Measurements from ENCODE around the gene KY. TPM values are rescaled to one million over a fixed set of nuclear protein-coding genes. Genes with fewer than 3 reads are reported as not detected.

KY gene
- total and polyA plus RNA-seq, 4 donors, result 0.05 to 0.08 TPM; not detected in 2

DNA sequence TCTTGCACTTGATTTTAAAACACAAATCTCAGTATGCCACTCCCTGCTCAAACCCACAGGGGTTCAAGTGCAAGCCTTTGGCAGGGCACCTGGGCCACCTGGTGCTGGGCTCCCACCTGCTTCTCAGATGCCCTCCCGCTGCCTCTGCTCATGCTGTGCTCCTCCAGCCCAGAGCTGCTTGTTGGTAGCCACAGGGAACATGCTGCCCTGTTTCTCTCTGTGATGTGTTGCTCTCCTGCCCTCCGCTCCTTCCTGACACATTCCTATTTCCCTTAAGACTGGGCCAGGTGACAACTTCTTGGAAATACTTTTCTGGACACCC is 27.1 kb upstream of the KY start (continued):
- TF ChIP-seq ZBTB33 (IDR thresholded peaks at IDR 0.05), result no peak
- no peak for TF ChIP-seq YY1 (IDR thresholded peaks at IDR 0.05)

DNA sequence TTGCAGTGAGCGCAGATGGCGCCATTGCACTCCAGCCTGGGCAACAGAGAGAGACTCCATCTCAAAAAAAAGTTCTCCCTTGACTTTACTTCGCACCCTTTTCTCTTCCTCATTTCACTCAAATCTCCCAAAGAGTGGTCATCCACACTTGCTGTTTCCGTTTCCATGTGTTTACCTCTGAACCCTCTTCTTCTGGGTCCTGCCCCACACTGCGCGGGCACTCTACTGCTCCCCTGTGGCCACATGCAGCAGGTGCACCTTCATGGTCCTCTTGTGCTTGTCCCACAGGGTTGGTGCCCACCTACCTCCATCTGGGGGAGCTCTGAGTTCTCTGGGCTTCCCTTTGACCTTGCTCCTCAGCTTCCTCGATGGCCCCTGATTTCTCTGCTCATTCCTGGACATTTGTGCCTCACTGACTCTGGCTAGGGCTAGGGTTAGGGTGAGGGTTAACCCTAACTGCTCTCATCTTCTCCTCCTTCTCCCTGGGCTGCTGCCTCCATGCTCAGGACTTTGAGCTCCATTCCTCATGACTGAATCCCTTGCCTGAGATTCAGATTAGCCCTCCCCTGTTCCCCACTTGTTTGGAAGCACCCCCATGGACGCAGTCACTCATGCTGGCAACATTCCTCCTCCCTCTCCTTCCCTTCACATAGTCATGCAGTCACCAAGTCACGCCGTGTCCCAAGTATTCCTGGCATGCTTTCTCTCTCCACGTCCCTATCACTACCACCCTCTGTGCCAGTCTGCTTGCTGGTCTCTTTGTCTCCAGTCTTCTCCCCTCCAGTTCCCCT is 26.6 kb upstream of the KY start:
- TF ChIP-seq, protein P1, sequence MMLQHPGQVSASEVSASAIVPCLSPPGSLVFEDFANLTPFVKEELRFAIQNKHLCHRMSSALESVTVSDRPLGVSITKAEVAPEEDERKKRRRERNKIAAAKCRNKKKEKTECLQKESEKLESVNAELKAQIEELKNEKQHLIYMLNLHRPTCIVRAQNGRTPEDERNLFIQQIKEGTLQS (IDR thresholded peaks at IDR 0.05), result no peak
- no peak for TF ChIP-seq JUND (IDR thresholded peaks at IDR 0.05)
- no peak for TF ChIP-seq GABPA (IDR thresholded peaks at IDR 0.05 in 1 of 2, conservative IDR thresholded peaks at IDR 0.05 in 1 of 2)
- TF ChIP-seq RAD21 (IDR thresholded peaks at IDR 0.05), result peak in 1 of 2 donors; percentile 25
- TF ChIP-seq HNF4A (conservative IDR thresholded peaks at IDR 0.05), result no peak
- no peak for TF ChIP-seq HNF4G (IDR thresholded peaks at IDR 0.05)
- Histone ChIP-seq H3K9me3 (ENCODE audit: control insufficient read depth in 4 of 4, low read length in 3 of 4) (peaks cover 7 to 30% (median 16%) of the 10 kb centered on the region in 4 donors), H3K4me1 (ENCODE audit: control insufficient read depth in 4 of 4, insufficient read depth in 4 of 4, low read length in 3 of 4) (no peaks in the 10 kb centered on the region), H3K36me3 (ENCODE audit: control insufficient read depth in 4 of 4, insufficient read depth in 3 of 4, low read depth in 1 of 4, low read length in 3 of 4) (no peaks in the 10 kb centered on the region), H3K9ac (ENCODE audit: low read depth in 1 of 2, low read length in 2 of 2) (no peak overlapping the region), H3K27me3 (ENCODE audit: control insufficient read depth in 4 of 4, insufficient read depth in 4 of 4, low read length in 3 of 4) (no peaks in the 10 kb centered on the region), H3K27ac (ENCODE audit: low read depth in 1 of 2, low read length in 2 of 2) (no peak overlapping the region), H3K4me3 (ENCODE audit: low read depth in 1 of 3, low read length in 3 of 3) (no peak overlapping the region)
- DNase-seq (ENCODE audit: low spot score), result no peak
- 52% methylated on average over 11 of the region's 11 CpGs for WGBS

- no peak for DNase-seq (ENCODE audit: low spot score)
- Histone ChIP-seq H3K4me1 (ENCODE audit: control insufficient read depth in 4 of 4, insufficient read depth in 4 of 4, low read length in 3 of 4) (no peaks in the 10 kb centered on the region), H3K9ac (ENCODE audit: low read depth in 1 of 2, low read length in 2 of 2) (no peak overlapping the region), H3K9me3 (ENCODE audit: control insufficient read depth in 4 of 4, low read length in 3 of 4) (peaks cover 7 to 30% (median 16%) of the 10 kb centered on the region in 4 donors), H3K27me3 (ENCODE audit: control insufficient read depth in 4 of 4, insufficient read depth in 4 of 4, low read length in 3 of 4) (no peaks in the 10 kb centered on the region), H3K27ac (ENCODE audit: low read depth in 1 of 2, low read length in 2 of 2) (no peak overlapping the region), H3K4me3 (ENCODE audit: low read depth in 1 of 3, low read length in 3 of 3) (no peak overlapping the region), H3K36me3 (ENCODE audit: control insufficient read depth in 4 of 4, insufficient read depth in 3 of 4, low read depth in 1 of 4, low read length in 3 of 4) (no peaks in the 10 kb centered on the region)
- TF ChIP-seq FOXA1 (IDR thresholded peaks at IDR 0.05) (no peak), RXRA (IDR thresholded peaks at IDR 0.05) (no peak), TAF1 (conservative IDR thresholded peaks at IDR 0.05) (no peak), YY1 (IDR thresholded peaks at IDR 0.05) (no peak), ZBTB33 (IDR thresholded peaks at IDR 0.05) (no peak), CTCF (IDR thresholded peaks at IDR 0.05; ENCODE audit: low read depth, low read length, missing input control) (no peak), SP1 (IDR thresholded peaks at IDR 0.05) (no peak), JUND (IDR thresholded peaks at IDR 0.05) (no peak), NR2F2 (IDR thresholded peaks at IDR 0.05) (no peak), GABPA (IDR thresholded peaks at IDR 0.05 in 1 of 2, conservative IDR thresholded peaks at IDR 0.05 in 1 of 2) (no peak)
- TF ChIP-seq, protein P1 (IDR thresholded peaks at IDR 0.05), result no peak
- TF ChIP-seq, protein P2, sequence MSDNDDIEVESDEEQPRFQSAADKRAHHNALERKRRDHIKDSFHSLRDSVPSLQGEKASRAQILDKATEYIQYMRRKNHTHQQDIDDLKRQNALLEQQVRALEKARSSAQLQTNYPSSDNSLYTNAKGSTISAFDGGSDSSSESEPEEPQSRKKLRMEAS (IDR thresholded peaks at IDR 0.05), result no peak
- TF ChIP-seq, protein P3, sequence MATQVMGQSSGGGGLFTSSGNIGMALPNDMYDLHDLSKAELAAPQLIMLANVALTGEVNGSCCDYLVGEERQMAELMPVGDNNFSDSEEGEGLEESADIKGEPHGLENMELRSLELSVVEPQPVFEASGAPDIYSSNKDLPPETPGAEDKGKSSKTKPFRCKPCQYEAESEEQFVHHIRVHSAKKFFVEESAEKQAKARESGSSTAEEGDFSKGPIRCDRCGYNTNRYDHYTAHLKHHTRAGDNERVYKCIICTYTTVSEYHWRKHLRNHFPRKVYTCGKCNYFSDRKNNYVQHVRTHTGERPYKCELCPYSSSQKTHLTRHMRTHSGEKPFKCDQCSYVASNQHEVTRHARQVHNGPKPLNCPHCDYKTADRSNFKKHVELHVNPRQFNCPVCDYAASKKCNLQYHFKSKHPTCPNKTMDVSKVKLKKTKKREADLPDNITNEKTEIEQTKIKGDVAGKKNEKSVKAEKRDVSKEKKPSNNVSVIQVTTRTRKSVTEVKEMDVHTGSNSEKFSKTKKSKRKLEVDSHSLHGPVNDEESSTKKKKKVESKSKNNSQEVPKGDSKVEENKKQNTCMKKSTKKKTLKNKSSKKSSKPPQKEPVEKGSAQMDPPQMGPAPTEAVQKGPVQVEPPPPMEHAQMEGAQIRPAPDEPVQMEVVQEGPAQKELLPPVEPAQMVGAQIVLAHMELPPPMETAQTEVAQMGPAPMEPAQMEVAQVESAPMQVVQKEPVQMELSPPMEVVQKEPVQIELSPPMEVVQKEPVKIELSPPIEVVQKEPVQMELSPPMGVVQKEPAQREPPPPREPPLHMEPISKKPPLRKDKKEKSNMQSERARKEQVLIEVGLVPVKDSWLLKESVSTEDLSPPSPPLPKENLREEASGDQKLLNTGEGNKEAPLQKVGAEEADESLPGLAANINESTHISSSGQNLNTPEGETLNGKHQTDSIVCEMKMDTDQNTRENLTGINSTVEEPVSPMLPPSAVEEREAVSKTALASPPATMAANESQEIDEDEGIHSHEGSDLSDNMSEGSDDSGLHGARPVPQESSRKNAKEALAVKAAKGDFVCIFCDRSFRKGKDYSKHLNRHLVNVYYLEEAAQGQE (IDR thresholded peaks at IDR 0.05), result no peak
- 87% methylated on average over 3 of the region's 3 CpGs for WGBS
Observed at GRCh38 chr3:134675726-134676256, 25.0 kb upstream of the KY start.

Data from liver (tissue), 9 donors.